DLD1 (cell line): ENCODE data around the gene COL6A1.

Experiments used
- in situ Hi-C: cut with HindIII; loops from 2 replicates; pipeline ENCODE4 v1.10.0; 2017; ENCODE audit warnings: low sequenced_read_pairs

Gene COL6A1

DNA sequence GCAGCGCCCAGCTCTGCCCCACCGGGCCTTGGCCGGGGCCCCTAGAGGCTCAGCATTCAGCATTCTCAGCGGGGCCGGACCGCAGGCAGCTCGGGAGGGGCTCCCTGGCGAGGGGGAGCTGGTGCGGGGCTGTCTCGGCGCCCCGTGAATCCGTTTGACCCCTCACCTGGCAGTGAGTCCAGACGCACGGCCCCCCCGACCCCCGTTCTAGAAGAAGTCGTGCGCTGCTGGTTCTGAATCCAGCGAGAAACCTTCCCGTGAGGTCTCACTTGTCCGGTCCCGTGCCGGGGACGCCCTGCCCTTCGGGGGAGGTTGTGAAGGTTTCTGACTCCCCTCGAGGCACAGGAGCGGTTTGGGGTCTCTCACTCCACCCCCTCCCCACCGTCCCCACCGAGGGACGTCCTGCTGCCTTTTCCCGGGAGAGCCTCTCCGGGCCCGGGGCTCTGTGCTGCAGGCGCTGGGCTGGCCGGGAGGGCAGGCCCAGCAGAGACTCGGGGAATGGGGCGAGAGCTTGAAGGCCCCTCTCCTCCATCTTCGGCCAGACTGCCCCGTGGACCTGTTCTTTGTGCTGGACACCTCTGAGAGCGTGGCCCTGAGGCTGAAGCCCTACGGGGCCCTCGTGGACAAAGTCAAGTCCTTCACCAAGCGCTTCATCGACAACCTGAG lies 655 bp downstream of the COL6A1 start:
- in situ Hi-C loops, result no loop called here

GRCh38 chr21:45982758-45983648 lies 1.4 kb downstream of the COL6A1 start:
- in situ Hi-C loops, result no loop called here

- in situ Hi-C loops, result no loop called here
Observed at GRCh38 chr21:45983649-45983965, 2.0 kb downstream of the COL6A1 start.

DNA sequence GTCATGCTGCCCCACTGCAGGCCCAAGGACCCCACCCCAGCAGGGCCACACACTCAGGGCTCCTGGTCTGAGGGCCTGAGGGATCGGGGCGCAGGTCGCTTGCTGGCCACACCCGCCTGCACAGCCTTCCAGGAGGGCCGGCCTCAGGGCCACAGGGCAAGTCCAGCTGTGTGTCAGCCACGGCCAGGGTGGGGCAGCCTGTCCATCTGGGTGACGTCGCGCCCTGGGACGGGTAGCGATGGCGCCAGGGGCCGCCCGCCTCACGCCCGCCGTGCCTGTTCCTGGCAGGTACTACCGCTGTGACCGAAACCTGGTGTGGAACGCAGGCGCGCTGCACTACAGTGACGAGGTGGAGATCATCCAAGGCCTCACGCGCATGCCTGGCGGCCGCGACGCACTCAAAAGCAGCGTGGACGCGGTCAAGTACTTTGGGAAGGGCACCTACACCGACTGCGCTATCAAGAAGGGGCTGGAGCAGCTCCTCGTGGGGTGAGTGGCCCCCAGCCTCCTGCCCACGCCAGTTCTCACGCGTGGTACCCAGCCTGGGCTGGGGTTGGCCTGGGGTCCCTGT lies 2.5 kb downstream of the COL6A1 start:
- in situ Hi-C loops, result no loop called here

DNA sequence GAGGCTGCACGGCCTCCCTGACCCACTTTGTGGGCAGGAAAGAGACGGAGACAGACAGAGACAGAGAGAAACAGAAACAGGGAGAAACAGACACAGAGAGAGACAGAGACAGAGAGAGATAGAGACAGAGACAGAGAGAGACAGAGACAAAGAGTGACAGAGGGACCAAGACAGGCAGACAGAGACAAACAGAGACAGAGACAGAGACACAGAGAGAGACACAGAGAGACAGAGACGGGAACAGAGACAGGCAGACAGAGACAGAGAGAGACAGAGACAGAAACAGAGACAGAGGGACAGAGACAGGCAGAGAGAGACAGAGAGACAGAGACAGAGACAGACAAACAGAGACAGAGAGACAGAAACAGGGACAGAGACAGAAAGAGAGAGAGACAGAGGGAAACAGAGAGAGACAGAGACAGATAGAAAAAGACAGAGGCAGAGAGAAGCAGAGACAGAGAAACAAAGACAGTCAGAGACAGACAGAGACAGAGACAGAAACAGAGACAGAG lies 3.1 kb downstream of the COL6A1 start:
- in situ Hi-C loops, result no loop called here

DNA sequence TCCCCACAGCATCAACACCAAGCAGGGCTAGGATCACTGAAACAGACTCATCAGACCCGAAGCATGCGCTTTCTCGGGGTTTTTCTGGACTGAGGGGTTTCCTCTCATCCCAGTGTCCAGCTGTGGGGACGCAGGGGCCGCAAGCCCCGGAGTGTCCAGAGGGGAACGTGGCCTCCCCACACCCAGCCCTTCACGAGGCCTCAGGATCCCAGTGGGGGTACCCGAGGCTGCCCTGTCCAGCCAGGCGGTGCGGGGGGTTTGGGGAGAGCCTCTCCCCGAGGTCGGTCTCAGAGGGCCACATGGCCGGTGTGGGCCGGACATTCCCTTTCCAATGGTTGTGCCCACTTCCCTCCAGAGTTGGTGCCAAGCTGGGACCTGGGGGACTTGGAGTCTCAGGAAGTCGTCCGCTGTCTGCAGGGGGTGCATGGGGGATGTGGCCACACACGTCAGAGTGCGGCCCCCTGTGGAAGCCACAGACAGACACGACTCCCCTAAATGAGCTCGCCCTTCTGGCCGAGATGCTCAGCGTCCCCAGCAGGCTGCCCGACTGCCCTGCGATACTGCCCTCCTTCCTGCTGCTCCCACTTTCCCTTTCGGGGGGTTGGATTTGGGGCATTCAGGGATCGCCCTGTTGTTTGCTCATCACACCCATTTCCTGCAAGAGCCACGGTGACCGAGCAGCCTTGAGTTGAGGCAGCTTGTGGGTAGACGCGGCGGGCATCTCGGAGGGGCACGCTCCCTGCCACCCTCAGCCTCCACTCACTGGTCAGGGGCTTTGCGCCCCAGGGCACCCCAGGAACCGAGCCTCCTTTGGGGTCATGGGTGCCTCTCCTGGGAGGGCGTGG lies 4.1 kb downstream of the COL6A1 start:
- in situ Hi-C loops, result no loop called here

DNA sequence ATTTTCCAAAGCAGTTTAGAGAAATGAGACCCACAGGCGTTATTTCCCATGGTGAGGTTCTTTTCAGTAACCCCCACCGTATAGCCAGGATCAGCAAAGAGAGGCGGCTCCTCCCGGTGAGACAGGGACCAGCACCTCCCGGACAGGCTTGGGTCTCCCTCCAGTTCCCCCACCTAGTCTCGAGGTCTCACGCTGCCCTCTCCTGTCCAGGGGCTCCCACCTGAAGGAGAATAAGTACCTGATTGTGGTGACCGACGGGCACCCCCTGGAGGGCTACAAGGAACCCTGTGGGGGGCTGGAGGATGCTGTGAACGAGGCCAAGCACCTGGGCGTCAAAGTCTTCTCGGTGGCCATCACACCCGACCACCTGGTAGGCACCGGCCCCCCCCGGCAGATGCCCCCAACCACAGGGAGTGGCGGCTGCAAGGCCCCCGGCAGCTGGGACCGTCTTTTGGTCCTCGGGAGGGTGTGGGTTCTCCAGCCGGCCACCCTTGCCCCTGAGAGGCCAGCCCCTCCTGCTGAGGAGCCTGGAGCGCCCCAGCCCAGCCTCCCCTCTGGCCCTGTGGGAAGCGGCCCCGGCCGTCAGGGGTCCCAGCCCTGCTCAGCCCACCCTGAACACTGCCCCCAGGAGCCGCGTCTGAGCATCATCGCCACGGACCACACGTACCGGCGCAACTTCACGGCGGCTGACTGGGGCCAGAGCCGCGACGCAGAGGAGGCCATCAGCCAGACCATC lies 4.9 kb downstream of the COL6A1 start:
- in situ Hi-C loops, result no loop called here

DNA sequence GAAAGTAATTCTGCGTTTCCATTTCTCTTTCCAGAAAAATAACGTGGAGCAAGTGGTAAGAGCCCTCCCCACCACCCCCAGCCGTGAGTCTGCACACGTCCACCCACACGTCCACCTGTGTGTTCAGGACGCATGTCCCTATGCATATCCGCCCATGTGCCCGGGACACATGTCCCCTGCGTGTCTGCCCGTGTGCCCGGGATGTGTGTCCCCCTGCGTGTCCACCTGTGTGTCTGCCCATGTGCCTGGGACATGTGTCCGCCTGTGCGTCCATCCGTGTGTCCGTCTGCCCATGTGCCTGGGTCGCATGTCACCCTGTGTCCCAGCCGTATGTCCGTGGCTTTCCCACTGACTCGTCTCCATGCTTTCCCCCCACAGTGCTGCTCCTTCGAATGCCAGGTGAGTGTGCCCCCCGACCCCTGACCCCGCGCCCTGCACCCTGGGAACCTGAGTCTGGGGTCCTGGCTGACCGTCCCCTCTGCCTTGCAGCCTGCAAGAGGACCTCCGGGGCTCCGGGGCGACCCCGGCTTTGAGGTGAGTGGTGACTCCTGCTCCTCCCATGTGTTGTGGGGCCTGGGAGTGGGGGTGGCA lies 5.6 kb downstream of the COL6A1 start:
- in situ Hi-C loops, result no loop called here

GRCh38 chr21:45988366-45989347 lies 7.1 kb downstream of the COL6A1 start:
- in situ Hi-C loops, result no loop called here

GRCh38 chr21:45989355-45990048 lies 7.9 kb downstream of the COL6A1 start:
- in situ Hi-C loops, result no loop called here

DNA sequence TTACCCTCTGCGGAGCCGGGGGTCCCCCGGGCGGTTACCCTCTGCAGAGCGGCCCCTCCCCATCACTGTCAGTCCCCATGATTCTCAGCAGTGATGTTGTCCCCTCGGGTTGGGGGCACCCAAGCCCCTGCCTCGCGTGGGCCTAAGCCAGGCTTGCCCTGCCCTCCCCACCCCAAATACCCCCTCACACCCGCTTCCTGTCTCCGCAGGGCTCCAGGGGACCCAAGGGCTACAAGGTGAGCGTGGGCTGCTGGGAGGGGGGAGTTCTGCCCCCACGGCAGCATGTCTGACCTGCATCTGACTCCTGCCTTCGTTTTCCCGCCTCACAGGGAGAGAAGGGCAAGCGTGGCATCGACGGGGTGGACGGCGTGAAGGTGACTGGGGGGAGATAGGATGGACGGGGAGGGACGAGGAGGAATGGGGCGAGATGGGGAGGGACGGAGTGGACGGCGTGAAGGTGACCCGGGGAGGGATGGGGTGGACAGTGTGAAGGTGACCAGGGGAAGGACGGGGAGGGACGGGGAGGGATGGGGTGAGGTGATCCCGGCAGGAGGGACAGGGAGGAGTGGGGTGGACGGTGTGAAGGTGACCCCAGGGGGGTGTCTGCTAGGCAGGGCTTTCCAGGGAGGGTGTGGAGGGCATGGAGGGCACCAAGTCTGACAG lies 8.6 kb downstream of the COL6A1 start:
- in situ Hi-C loops, result no loop called here

DNA sequence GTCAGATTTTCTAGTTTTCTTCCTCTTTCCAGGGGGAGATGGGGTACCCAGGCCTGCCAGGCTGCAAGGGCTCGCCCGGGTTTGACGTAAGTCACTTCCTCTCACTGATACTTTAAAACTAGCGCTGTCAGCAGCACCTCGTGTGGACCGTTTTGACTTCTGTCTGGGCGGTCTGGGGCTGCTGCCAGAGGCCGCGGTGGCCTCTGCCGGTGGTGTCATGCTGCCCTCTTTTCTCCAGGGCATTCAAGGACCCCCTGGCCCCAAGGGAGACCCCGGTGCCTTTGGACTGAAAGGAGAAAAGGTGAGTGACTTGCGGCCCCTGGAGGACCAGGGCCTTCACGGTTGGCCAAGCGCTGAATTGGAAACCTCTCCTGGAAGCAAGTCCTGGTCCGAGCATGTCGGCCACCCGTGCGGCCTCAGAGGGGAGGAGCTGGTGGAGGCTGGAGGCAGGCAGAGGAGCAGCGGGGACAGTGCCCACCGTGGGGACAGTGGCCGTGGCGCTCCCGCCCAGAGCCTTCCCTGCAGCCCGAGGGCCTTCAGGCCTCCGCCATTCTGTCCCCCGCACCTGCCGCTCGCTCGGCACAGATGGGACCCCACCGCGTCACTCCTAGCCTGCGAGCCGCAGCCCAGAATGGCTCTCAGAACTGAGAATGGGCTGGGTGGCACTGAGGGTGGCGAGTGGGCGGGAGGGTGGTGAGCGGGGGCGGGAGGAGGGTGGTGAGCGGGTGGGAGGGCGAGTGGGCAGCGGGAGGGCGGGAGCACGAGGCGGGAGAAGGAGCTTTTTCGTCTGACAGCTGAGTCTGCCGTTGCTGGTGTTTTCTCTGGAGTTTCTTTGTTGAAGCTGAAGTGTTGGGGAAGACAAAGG lies 9.4 kb downstream of the COL6A1 start:
- in situ Hi-C loops, result no loop called here

GRCh38 chr21:45991606-45992300 lies 10.2 kb downstream of the COL6A1 start:
- in situ Hi-C loops, result no loop called here

GRCh38 chr21:45992301-45993209 lies 11.0 kb downstream of the COL6A1 start:
- in situ Hi-C loops, result no loop called here
